Gastrocnemius medialis (tissue), 4 donors: ENCODE results near the gene ARHGAP22. TPM values are rescaled to one million over a fixed set of nuclear protein-coding genes. Genes with fewer than 3 reads are reported as not detected.

Experiments used
- ATAC-seq, 2 donors: fragments of 150-250 bp; one replicate each; pipeline ENCODE4 v1.9.1; 2016
- DNase-seq, 2 donors: peaks; one replicate each; pipeline ENCODE4 v3.0.0-alpha.2; 2019
- H3K27ac ChIP-seq, 4 donors: fragments of 200-600 bp; sonication (generic); 1 replicate in 1 of 4; 2 replicates in 3 of 4; pipeline ENCODE4 v1.5.1; 2016 to 2018; ENCODE audit warnings: mild to moderate bottlenecking in 2 of 4, moderate library complexity in 1 of 4
- H3K27me3 ChIP-seq, 3 donors: fragments of 200-600 bp; sonication (generic) in 2 of 3; 1 replicate in 1 of 3; 2 replicates in 2 of 3; pipeline versions ENCODE4 v1.5.1 to v1.6.0; 2016 to 2019; ENCODE audit warnings: mild to moderate bottlenecking in 1 of 3, moderate library complexity in 1 of 3
- H3K36me3 ChIP-seq, 2 donors: fragments of 200-600 bp; sonication (generic) in 1 of 2; one replicate each; pipeline ENCODE4 v1.5.1; 2017 to 2018
- H3K4me1 ChIP-seq, 2 donors: fragments of 200-600 bp; sonication (generic) in 1 of 2; one replicate each; pipeline ENCODE4 v1.5.1; 2016 to 2017; ENCODE audit warnings: mild to moderate bottlenecking in 2 of 2
- H3K4me3 ChIP-seq, 4 donors: fragments of 200-600 bp; sonication (generic) in 3 of 4; 1 replicate in 1 of 4; 2 replicates in 3 of 4; pipeline ENCODE4 v1.5.1; 2016 to 2019; ENCODE audit warnings: mild to moderate bottlenecking in 2 of 4
- H3K9me3 ChIP-seq, 3 donors: fragments of 200-600 bp; sonication (generic) in 2 of 3; 1 replicate in 1 of 3; 2 replicates in 2 of 3; pipeline ENCODE4 v1.5.1; 2016 to 2019
- POLR2A ChIP-seq, 2 donors: fragments of 450-650 bp; IDR thresholded peaks; one replicate each; pipeline ENCODE4 v1.6.1; 2017; ENCODE audit warnings: antibody characterized with exemption in 2 of 2, mild to moderate bottlenecking in 2 of 2, moderate library complexity in 2 of 2
- in situ Hi-C, 4 donors: fragments of 200-750 bp; cut with MboI; loops; one replicate each; pipeline versions ENCODE4 v1.15.0 to v1.8.0; 2017; ENCODE audit warnings: low sequenced_read_pairs in 4 of 4
- intact Hi-C: fragments of 100-400 bp; cut with DNase I; formaldehyde crosslinking; loops from one replicate; pipeline ENCODE4 v1.15.1; 2023; ENCODE audit warnings: low total_unique reads
- total RNA-seq, 4 donors: library from RNA; depleted of rRNA; stranded (reverse); fragments of >200 nt; gene quantifications; one replicate each; pipeline versions ENCODE4 v1.1.0 to v1.2.3, GENCODE V29; 2016
- TF ChIP-seq, protein P1 (sequence below), 5 experiments: fragments of 450-650 bp in 3 of 5; fragments of 200-600 bp in 2 of 5; sonication (generic) in 2 of 5; IDR thresholded peaks in 4 of 5; conservative IDR thresholded peaks in 1 of 5; 1 replicate in 4 of 5; 2 replicates in 1 of 5; pipeline ENCODE4 v1.5.1; 2016 to 2019; ENCODE audit warnings: antibody characterized with exemption in 5 of 5, mild to moderate bottlenecking in 3 of 5, moderate library complexity in 3 of 5

ARHGAP22 gene
- total RNA-seq, 4 donors from 2014 or later, result 0.69 to 0.92 (median 0.72) TPM; not detected in 1

- H3K27me3 ChIP-seq, result no peaks in the 10 kb centered on the region
- H3K36me3 ChIP-seq, result peaks cover 0 to 22% of the 10 kb centered on the region in 2 donors
- no peak overlapping the region for H3K27ac ChIP-seq
- in situ Hi-C loops, result no loop called here
- TF ChIP-seq, protein P1, sequence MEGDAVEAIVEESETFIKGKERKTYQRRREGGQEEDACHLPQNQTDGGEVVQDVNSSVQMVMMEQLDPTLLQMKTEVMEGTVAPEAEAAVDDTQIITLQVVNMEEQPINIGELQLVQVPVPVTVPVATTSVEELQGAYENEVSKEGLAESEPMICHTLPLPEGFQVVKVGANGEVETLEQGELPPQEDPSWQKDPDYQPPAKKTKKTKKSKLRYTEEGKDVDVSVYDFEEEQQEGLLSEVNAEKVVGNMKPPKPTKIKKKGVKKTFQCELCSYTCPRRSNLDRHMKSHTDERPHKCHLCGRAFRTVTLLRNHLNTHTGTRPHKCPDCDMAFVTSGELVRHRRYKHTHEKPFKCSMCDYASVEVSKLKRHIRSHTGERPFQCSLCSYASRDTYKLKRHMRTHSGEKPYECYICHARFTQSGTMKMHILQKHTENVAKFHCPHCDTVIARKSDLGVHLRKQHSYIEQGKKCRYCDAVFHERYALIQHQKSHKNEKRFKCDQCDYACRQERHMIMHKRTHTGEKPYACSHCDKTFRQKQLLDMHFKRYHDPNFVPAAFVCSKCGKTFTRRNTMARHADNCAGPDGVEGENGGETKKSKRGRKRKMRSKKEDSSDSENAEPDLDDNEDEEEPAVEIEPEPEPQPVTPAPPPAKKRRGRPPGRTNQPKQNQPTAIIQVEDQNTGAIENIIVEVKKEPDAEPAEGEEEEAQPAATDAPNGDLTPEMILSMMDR (IDR thresholded peaks at IDR 0.05 in 4 of 5, conservative IDR thresholded peaks at IDR 0.05 in 1 of 5), result no peak
- no peak for TF ChIP-seq POLR2A (IDR thresholded peaks at IDR 0.05)
- H3K4me1 ChIP-seq, result peaks cover 0 to 3% of the 10 kb centered on the region in 2 donors
- no peak overlapping the region for H3K4me3 ChIP-seq
- DNase-seq, result no peak
- ATAC-seq, result no peak
- intact Hi-C loops, result no loop called here
- peaks cover 0 to 10% (median 0%) of the 10 kb centered on the region in 3 donors for H3K9me3 ChIP-seq
These were observed 188.2 kb downstream of the ARHGAP22 start for GRCh38 chr10:48416584-48417232.

DNA sequence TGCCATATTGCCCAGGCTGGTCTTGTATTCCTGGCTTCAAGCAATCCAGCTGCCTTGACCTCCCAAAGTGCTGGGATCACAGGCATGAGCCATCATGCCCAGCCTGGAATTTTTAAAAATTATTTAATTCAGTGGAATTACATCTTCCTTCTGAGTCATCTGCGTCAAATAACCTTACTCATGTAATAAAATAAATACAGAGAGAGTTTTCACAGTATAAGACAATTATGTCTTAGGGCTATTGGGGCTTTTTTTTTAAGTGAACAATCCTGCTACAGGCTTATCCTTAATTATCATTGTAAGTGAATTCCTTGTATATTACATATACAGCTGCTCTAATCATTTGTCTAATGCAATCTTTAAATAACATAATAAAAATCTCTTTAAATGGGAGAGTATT, 190.1 kb downstream of the ARHGAP22 start:
- in situ Hi-C loops, result no loop called here
- no peak overlapping the region for H3K27ac ChIP-seq
- H3K4me1 ChIP-seq, result peaks cover 0 to 3% of the 10 kb centered on the region in 2 donors
- no peaks in the 10 kb centered on the region for H3K27me3 ChIP-seq
- H3K36me3 ChIP-seq, result peaks cover 0 to 32% of the 10 kb centered on the region in 2 donors
- no peak for DNase-seq
- TF ChIP-seq, protein P1 (IDR thresholded peaks at IDR 0.05 in 4 of 5, conservative IDR thresholded peaks at IDR 0.05 in 1 of 5), result no peak
- no peak for TF ChIP-seq POLR2A (IDR thresholded peaks at IDR 0.05)
- H3K9me3 ChIP-seq, result peaks cover 0 to 10% (median 0%) of the 10 kb centered on the region in 3 donors
- no peak overlapping the region for H3K4me3 ChIP-seq
- ATAC-seq, result no peak
- intact Hi-C loops, result no loop called here

GRCh38 chr10:48414160-48414559, 190.7 kb downstream of the ARHGAP22 start:
- TF ChIP-seq, protein P1 (IDR thresholded peaks at IDR 0.05 in 4 of 5, conservative IDR thresholded peaks at IDR 0.05 in 1 of 5), result no peak
- no peak for TF ChIP-seq POLR2A (IDR thresholded peaks at IDR 0.05)
- peaks cover 0 to 3% of the 10 kb centered on the region in 2 donors for H3K4me1 ChIP-seq
- intact Hi-C loops, result no loop called here

GRCh38 chr10:48412933-48413332, 191.9 kb downstream of the ARHGAP22 start:
- Histone ChIP-seq H3K4me1 (peaks cover 0 to 3% of the 10 kb centered on the region in 2 donors), H3K4me3 (no peak overlapping the region), H3K27me3 (no peaks in the 10 kb centered on the region), H3K27ac (no peak overlapping the region), H3K36me3 (peaks cover 0 to 36% of the 10 kb centered on the region in 2 donors), H3K9me3 (peaks cover 0 to 10% (median 0%) of the 10 kb centered on the region in 3 donors)
- ATAC-seq (no peak), DNase-seq (no peak)
- in situ Hi-C loops (no loop called here), intact Hi-C loops (no loop called here)
- TF ChIP-seq, protein P1 (IDR thresholded peaks at IDR 0.05 in 4 of 5, conservative IDR thresholded peaks at IDR 0.05 in 1 of 5), result no peak
- no peak for TF ChIP-seq POLR2A (IDR thresholded peaks at IDR 0.05)

More at GRCh38 chr10:48414160-48414559, 190.7 kb downstream of the ARHGAP22 start:
- Histone ChIP-seq H3K36me3 (peaks cover 0 to 36% of the 10 kb centered on the region in 2 donors), H3K9me3 (peaks cover 0 to 10% (median 0%) of the 10 kb centered on the region in 3 donors), H3K27me3 (no peaks in the 10 kb centered on the region), H3K27ac (no peak overlapping the region), H3K4me3 (no peak overlapping the region)
- in situ Hi-C loops, result no loop called here
- ATAC-seq (no peak), DNase-seq (no peak)
